Esophagus mucosa (tissue), 1 donor: ENCODE measurements around the gene ESRRB. TPM values are rescaled to one million over a fixed set of nuclear protein-coding genes. Genes with fewer than 3 reads are reported as not detected.

Source experiments
- ATAC-seq: fragments of 200-7000 bp; cut with Tn5 transposase; one replicate; pipeline ENCODE4 v1.9.1; 2020
- total RNA-seq: library from RNA; stranded (reverse); gene quantifications from one replicate; pipeline ENCODE4 v1.2.4, GENCODE V29; 2023
- donor health status: DM: yes; HTN: yes; CAD: no.

Gene ESRRB
- total RNA-seq, 1 donor from 2014 or later: 0.12 TPM

- ATAC-seq: no peak
These were observed 81.1 kb downstream of the ESRRB start for GRCh38 chr14:76456891-76457586.

- no peak for ATAC-seq
These were observed 81.9 kb downstream of the ESRRB start for GRCh38 chr14:76457841-76458240.

GRCh38 chr14:76461886-76462285 is 85.9 kb downstream of the ESRRB start:
- no peak for ATAC-seq

- no peak for ATAC-seq
These were observed 86.4 kb downstream of the ESRRB start for GRCh38 chr14:76462330-76462729.

GRCh38 chr14:76463105-76463504 is 87.2 kb downstream of the ESRRB start:
- no peak for ATAC-seq

- ATAC-seq: no peak
These were observed 88.9 kb downstream of the ESRRB start for GRCh38 chr14:76464856-76465255.

- ATAC-seq: no peak
These were observed 89.7 kb downstream of the ESRRB start for GRCh38 chr14:76465664-76466063.

GRCh38 chr14:76467711-76468155 is 91.8 kb downstream of the ESRRB start:
- no peak for ATAC-seq

- ATAC-seq: no peak
These were observed 96.3 kb downstream of the ESRRB start for GRCh38 chr14:76472199-76472723.

- no peak for ATAC-seq
These were observed 97.7 kb downstream of the ESRRB start for GRCh38 chr14:76473481-76474263.

GRCh38 chr14:76480426-76480825 is 104.5 kb downstream of the ESRRB start:
- ATAC-seq: no peak

- ATAC-seq: no peak
These were observed 108.4 kb downstream of the ESRRB start for GRCh38 chr14:76484355-76484754.

- ATAC-seq: no peak
These were observed 110.4 kb downstream of the ESRRB start for GRCh38 chr14:76486251-76486743.

GRCh38 chr14:76488551-76488950 is 112.6 kb downstream of the ESRRB start:
- ATAC-seq: no peak

- ATAC-seq: no peak
These were observed 113.7 kb downstream of the ESRRB start for GRCh38 chr14:76489667-76490066.

- no peak for ATAC-seq
These were observed 114.2 kb downstream of the ESRRB start for GRCh38 chr14:76490111-76490510.

- no peak for ATAC-seq
These were observed 114.8 kb downstream of the ESRRB start for GRCh38 chr14:76490735-76491134.

GRCh38 chr14:76491172-76491930 is 115.4 kb downstream of the ESRRB start:
- ATAC-seq: peak; percentile 24

- no peak for ATAC-seq
These were observed 120.0 kb downstream of the ESRRB start for GRCh38 chr14:76495983-76496382.

- ATAC-seq: no peak
These were observed 120.7 kb downstream of the ESRRB start for GRCh38 chr14:76496595-76496994.

- no peak for ATAC-seq
These were observed 121.9 kb downstream of the ESRRB start for GRCh38 chr14:76497550-76498462.

- no peak for ATAC-seq
These were observed 122.6 kb downstream of the ESRRB start for GRCh38 chr14:76498463-76498935.
